ENCODE results near the gene SPEN.

SPEN gene

DNA sequence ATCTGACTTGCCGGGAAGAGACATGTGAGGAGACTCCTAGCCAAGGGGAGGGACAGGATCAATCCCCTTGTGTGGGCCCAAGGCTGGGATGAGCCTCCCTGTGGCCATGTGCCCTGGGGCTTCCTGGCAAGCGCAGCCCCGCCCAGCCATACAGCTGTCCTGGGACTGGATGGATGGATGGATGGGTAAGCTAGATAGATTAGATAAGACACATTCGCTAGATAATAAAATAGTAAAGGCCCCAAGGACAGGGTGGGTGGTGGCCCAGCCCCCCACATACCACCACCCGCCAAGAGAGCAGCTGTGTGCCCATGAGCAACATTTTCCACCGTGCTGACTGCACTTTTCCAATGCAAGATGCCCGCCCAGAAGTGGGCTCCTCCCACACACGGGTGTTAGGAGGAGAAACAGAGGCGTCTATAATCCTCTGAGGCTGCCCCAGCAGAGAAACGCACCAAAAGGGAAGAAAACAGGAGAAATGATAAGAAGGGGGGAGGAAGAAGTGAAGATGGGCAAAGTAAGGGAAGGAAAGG, 103.3 kb downstream of the SPEN start:
- H3K27ac ChIP-seq (ENCODE audit: low read length), result peak overlapping the region; percentile 92
- peak overlapping the region in 1 of 2 donors; percentile 64 for H3K4me3 ChIP-seq (ENCODE audit: low read length in 2 of 2)
- H3K4me1 ChIP-seq (ENCODE audit: control insufficient read depth, insufficient read depth, low read length), result peaks cover 60% of the 10 kb centered on the region
- H3K9ac ChIP-seq (ENCODE audit: low read length in 2 of 2), result peak overlapping the region; percentile 43 to 64
- no peaks in the 10 kb centered on the region for H3K27me3 ChIP-seq (ENCODE audit: control insufficient read depth in 1 of 2, insufficient read depth in 2 of 2, low read length in 2 of 2)
- H3K9me3 ChIP-seq (ENCODE audit: control insufficient read depth in 2 of 2, low read length in 2 of 2), result no peaks in the 10 kb centered on the region
- H3K36me3 ChIP-seq (ENCODE audit: control insufficient read depth in 2 of 2, insufficient read depth in 2 of 2, low read length in 2 of 2), result peaks cover 10 to 12% of the 10 kb centered on the region in 2 donors

DNA sequence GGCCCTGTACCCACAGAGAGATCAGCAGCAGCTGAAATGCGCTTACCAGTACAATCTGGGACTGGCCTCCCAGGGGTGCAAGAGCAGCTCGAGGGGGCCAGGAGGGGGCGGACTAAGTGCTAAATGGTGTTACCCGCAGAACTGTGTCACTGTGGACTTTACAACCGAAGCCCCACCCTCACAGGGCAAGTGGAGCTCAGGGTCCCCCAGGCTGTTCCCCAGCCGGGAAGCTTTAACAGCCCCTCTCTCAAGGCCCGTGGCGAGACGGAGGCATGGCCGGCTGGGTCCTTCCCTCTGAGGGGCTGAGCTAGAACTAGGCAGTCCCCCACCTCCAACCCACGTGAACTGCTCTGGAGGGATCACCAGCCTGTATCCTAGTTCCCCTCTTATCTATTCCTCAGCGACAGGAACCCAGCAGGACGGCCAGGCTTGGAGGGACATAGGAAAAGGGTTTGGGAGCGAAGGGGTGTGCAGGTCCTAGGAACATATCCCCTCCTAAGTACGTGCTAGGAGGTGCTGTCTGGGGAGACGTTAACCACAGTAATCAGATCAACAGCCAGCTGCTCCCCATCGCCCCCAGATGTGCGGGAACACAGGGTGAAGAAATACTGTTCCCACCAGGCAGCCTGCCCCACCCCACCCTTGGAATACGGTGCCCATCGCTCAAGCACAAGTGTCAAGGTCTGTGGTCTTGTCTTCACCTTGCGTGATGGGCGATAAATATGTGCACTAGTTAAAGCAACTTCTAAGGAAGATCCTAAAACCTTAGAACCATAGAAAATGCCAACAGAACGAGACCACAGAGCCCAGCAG, 104.0 kb downstream of the SPEN start:
- H3K27ac ChIP-seq (ENCODE audit: low read length), result no peak overlapping the region
- H3K27me3 ChIP-seq (ENCODE audit: control insufficient read depth in 1 of 2, insufficient read depth in 2 of 2, low read length in 2 of 2), result no peaks in the 10 kb centered on the region
- no peaks in the 10 kb centered on the region for H3K9me3 ChIP-seq (ENCODE audit: control insufficient read depth in 2 of 2, low read length in 2 of 2)
- peaks cover 8 to 10% of the 10 kb centered on the region in 2 donors for H3K36me3 ChIP-seq (ENCODE audit: control insufficient read depth in 2 of 2, insufficient read depth in 2 of 2, low read length in 2 of 2)
- H3K4me3 ChIP-seq (ENCODE audit: low read length in 2 of 2), result peak overlapping the region in 1 of 2 donors; percentile 22
- peak overlapping the region in 1 of 2 donors; percentile 43 for H3K9ac ChIP-seq (ENCODE audit: low read length in 2 of 2)
- H3K4me1 ChIP-seq (ENCODE audit: control insufficient read depth, insufficient read depth, low read length), result peaks cover 60% of the 10 kb centered on the region

DNA sequence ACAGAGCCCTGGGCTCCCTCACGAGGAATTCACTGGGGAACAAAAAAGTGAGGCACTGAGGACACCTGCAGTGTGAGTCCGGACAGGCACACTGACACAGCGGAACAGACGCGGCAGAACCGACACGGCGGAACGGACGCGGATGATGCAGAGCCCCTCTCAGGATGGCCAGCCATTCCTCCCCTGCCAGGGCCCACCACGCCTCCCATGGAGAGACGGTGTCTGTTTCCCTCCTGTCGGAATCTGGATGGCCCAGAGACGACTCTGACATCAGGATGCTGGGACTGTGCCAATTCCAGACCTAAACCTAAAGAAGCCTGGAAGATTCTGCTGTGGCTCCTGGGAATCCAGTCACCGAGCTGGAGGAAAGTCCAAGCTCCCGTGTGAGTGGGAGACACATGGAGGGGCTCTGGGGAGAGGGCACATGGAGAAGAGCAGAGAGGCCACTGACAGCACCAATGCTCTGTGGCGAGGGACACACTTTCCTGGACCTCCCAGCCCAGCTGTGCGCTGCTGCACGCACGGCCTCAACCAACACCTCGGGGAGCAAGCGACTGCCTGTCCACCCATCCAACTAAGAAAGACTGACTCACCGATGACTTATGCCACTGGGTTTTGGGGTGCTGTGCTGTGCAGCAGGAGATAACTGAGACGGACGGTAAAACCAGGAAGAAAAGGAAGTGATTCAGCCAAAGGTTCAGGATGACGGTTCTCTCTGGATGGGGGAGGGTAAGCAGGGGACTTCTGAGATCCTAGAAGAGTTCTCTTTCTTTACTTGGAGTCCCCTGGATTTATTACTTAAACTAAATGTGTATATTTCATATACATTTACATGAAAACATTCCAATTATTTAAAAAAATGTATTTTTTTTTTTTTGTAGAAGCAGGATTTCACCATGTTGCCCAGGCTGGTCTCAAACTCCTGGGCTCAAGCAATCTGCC, 105.1 kb downstream of the SPEN start:
- peaks cover 60% of the 10 kb centered on the region for H3K4me1 ChIP-seq (ENCODE audit: control insufficient read depth, insufficient read depth, low read length)
- H3K4me3 ChIP-seq (ENCODE audit: low read length in 2 of 2), result no peak overlapping the region
- peaks cover under 1 to 6% of the 10 kb centered on the region in 2 donors for H3K36me3 ChIP-seq (ENCODE audit: control insufficient read depth in 2 of 2, insufficient read depth in 2 of 2, low read length in 2 of 2)
- no peaks in the 10 kb centered on the region for H3K9me3 ChIP-seq (ENCODE audit: control insufficient read depth in 2 of 2, low read length in 2 of 2)
- no peaks in the 10 kb centered on the region for H3K27me3 ChIP-seq (ENCODE audit: control insufficient read depth in 1 of 2, insufficient read depth in 2 of 2, low read length in 2 of 2)
- no peak overlapping the region for H3K9ac ChIP-seq (ENCODE audit: low read length in 2 of 2)
- H3K27ac ChIP-seq (ENCODE audit: low read length), result peak overlapping the region; percentile 31

DNA sequence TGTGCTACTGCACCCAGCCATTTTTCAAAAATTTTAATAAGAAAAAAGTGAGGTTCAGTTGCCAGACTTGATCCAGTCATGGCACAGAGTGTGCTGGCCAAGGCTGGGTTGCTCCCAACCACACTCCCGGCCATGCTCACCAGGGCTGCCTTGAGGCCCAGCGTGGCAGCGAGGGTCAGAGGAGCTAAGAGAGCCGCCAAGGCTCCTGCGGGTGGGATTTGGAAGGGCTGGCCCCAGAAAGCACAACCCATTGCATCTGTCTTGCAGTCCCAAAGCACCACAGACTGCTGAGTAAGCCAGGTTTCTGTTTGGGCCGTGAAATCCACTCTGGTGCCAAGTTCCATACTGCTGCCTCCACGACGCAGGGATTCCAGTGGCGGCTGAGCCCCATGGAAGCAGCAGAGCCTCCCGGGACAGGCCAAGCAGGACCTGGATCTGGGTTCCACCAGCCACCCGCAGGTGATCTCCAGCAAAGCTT, 105.8 kb downstream of the SPEN start:
- Histone ChIP-seq H3K27ac (ENCODE audit: low read length) (peak overlapping the region; percentile 37), H3K27me3 (ENCODE audit: control insufficient read depth in 1 of 2, insufficient read depth in 2 of 2, low read length in 2 of 2) (no peaks in the 10 kb centered on the region), H3K4me1 (ENCODE audit: control insufficient read depth, insufficient read depth, low read length) (peaks cover 58% of the 10 kb centered on the region), H3K9ac (ENCODE audit: low read length in 2 of 2) (no peak overlapping the region), H3K4me3 (ENCODE audit: low read length in 2 of 2) (peak overlapping the region in 1 of 2 donors; percentile 40), H3K36me3 (ENCODE audit: control insufficient read depth in 2 of 2, insufficient read depth in 2 of 2, low read length in 2 of 2) (peaks cover 0 to 2% of the 10 kb centered on the region in 2 donors), H3K9me3 (ENCODE audit: control insufficient read depth in 2 of 2, low read length in 2 of 2) (no peaks in the 10 kb centered on the region)

GRCh38 chr1:15953791-15954241, 106.3 kb downstream of the SPEN start:
- H3K36me3 ChIP-seq (ENCODE audit: control insufficient read depth in 2 of 2, insufficient read depth in 2 of 2, low read length in 2 of 2), result peaks cover 0 to 2% of the 10 kb centered on the region in 2 donors
- no peaks in the 10 kb centered on the region for H3K9me3 ChIP-seq (ENCODE audit: control insufficient read depth in 2 of 2, low read length in 2 of 2)
- H3K9ac ChIP-seq (ENCODE audit: low read length in 2 of 2), result no peak overlapping the region
- H3K27me3 ChIP-seq (ENCODE audit: control insufficient read depth in 1 of 2, insufficient read depth in 2 of 2, low read length in 2 of 2), result no peaks in the 10 kb centered on the region
- peaks cover 58% of the 10 kb centered on the region for H3K4me1 ChIP-seq (ENCODE audit: control insufficient read depth, insufficient read depth, low read length)
- peak overlapping the region; percentile 37 for H3K27ac ChIP-seq (ENCODE audit: low read length)
- H3K4me3 ChIP-seq (ENCODE audit: low read length in 2 of 2), result peak overlapping the region in 1 of 2 donors; percentile 40

GRCh38 chr1:15954316-15954715, 106.8 kb downstream of the SPEN start:
- Histone ChIP-seq H3K36me3 (ENCODE audit: control insufficient read depth in 2 of 2, insufficient read depth in 2 of 2, low read length in 2 of 2) (peaks cover 0 to 2% of the 10 kb centered on the region in 2 donors), H3K9me3 (ENCODE audit: control insufficient read depth in 2 of 2, low read length in 2 of 2) (no peaks in the 10 kb centered on the region), H3K4me3 (ENCODE audit: low read length in 2 of 2) (no peak overlapping the region), H3K27ac (ENCODE audit: low read length) (peak overlapping the region; percentile 37), H3K9ac (ENCODE audit: low read length in 2 of 2) (no peak overlapping the region), H3K4me1 (ENCODE audit: control insufficient read depth, insufficient read depth, low read length) (peaks cover 55% of the 10 kb centered on the region), H3K27me3 (ENCODE audit: control insufficient read depth in 1 of 2, insufficient read depth in 2 of 2, low read length in 2 of 2) (no peaks in the 10 kb centered on the region)

DNA sequence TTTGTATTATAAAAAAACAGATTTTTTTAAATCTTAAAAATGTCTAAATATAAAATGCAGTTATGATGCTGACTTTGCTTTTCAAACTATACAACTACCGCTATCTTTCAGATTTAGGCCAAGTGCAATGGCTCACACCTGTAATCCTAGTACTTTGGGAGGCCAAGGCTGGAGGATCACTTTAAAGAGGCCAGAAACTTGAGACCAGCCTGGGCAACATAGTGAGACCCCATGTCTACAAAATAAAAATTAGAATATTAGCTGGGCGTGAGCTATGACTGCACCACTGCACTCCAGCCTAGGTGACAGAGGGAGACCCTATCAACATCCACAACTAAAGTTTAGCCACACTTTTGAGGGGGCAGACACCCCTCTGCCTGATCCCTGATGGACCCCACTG, 108.0 kb downstream of the SPEN start:
- peaks cover 42% of the 10 kb centered on the region for H3K4me1 ChIP-seq (ENCODE audit: control insufficient read depth, insufficient read depth, low read length)
- H3K4me3 ChIP-seq (ENCODE audit: low read length in 2 of 2), result no peak overlapping the region
- H3K27ac ChIP-seq (ENCODE audit: low read length), result peak overlapping the region; percentile 26
- H3K9ac ChIP-seq (ENCODE audit: low read length in 2 of 2), result no peak overlapping the region
- no peaks in the 10 kb centered on the region for H3K27me3 ChIP-seq (ENCODE audit: control insufficient read depth in 1 of 2, insufficient read depth in 2 of 2, low read length in 2 of 2)
- peaks cover 0 to 2% of the 10 kb centered on the region in 2 donors for H3K36me3 ChIP-seq (ENCODE audit: control insufficient read depth in 2 of 2, insufficient read depth in 2 of 2, low read length in 2 of 2)
- H3K9me3 ChIP-seq (ENCODE audit: control insufficient read depth in 2 of 2, low read length in 2 of 2), result no peaks in the 10 kb centered on the region

DNA sequence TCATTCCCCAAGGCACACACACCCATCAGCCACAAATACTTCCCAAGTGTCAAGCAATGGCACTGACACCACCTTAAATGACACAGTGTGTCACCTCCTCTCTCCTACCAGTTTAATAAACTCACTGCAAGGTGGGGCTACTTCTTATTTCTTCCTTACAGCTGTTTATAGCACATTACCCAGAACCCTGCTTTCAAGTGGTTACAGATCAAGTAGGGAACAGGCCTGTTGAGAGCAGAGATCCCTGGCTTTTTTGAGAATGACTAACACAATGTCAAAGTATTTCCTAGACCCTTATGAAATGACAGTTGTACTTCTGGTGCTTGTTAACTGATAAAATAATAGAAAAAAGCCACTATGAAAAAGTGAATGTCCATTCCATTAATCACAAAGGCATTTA, 108.6 kb downstream of the SPEN start:
- Histone ChIP-seq H3K9ac (ENCODE audit: low read length in 2 of 2) (no peak overlapping the region), H3K4me3 (ENCODE audit: low read length in 2 of 2) (no peak overlapping the region), H3K27ac (ENCODE audit: low read length) (peak overlapping the region; percentile 26), H3K36me3 (ENCODE audit: control insufficient read depth in 2 of 2, insufficient read depth in 2 of 2, low read length in 2 of 2) (peaks cover 0 to 2% of the 10 kb centered on the region in 2 donors), H3K4me1 (ENCODE audit: control insufficient read depth, insufficient read depth, low read length) (peaks cover 36% of the 10 kb centered on the region), H3K9me3 (ENCODE audit: control insufficient read depth in 2 of 2, low read length in 2 of 2) (no peaks in the 10 kb centered on the region), H3K27me3 (ENCODE audit: control insufficient read depth in 1 of 2, insufficient read depth in 2 of 2, low read length in 2 of 2) (no peaks in the 10 kb centered on the region)

DNA sequence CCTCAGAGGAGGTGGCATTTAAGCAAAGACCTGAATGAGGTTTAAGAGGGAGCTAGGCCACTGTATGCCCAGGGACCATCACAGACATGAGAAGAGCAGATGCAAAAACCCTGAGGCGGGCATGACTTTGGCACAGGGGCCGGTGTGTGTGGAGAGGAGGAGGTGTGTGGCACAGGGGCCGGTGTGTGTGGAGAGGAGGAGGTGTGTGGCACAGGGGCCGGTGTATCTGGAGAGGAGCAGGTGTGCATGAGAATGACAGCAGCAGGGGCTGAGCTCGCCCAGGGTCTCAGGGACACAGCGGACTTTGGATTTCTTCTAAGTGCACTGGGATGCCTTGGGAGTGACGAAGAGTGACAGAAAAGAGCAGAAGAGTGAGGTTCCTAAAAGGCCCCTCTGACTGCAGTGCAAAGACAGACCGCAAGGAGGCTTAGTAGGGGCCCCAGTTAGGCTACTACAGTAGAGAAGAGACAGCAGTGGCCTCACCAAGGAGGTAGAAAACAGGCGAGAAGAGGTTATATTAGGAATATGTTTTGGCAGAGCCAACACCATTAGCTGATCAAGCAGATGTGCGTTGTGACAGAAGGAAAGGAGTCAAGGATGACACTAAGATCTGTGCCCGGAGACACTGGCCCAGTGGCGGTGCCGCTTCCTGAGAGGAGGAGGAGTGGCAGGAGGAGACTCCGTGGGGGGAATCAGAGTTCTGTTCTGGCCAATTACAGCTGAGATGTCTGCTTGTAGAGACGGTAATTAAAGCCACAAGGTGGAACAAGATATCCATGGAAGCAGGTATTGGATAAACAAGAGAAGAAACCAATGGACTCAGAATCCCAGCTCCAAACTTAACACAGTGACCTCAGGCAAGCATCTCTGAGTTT, 110.0 kb downstream of the SPEN start:
- Histone ChIP-seq H3K9me3 (ENCODE audit: control insufficient read depth in 2 of 2, low read length in 2 of 2) (no peaks in the 10 kb centered on the region), H3K4me1 (ENCODE audit: control insufficient read depth, insufficient read depth, low read length) (peaks cover 24% of the 10 kb centered on the region), H3K4me3 (ENCODE audit: low read length in 2 of 2) (no peak overlapping the region), H3K36me3 (ENCODE audit: control insufficient read depth in 2 of 2, insufficient read depth in 2 of 2, low read length in 2 of 2) (peaks cover 0 to 2% of the 10 kb centered on the region in 2 donors), H3K9ac (ENCODE audit: low read length in 2 of 2) (no peak overlapping the region), H3K27me3 (ENCODE audit: control insufficient read depth in 1 of 2, insufficient read depth in 2 of 2, low read length in 2 of 2) (no peaks in the 10 kb centered on the region), H3K27ac (ENCODE audit: low read length) (no peak overlapping the region)
